T-helper 1 cell (primary cell): Measurements from ENCODE around the gene ZBTB21.
"Not testable (repeated sequence)": the region's sequence is repeated elsewhere in the genome, so short reads cannot be mapped to it uniquely, and the experiment has no call there.

Source experiments
- DNase-seq, 5 donors: peaks; one replicate each; pipeline ENCODE4 v3.0.0-alpha.2; 2012 to 2020

The ZBTB21 gene

GRCh38 chr21:42017022-42017421 lies 6.9 kb upstream of the ZBTB21 start:
- no peak for DNase-seq

GRCh38 chr21:42016364-42016985 lies 6.3 kb upstream of the ZBTB21 start:
- DNase-seq = no peak

GRCh38 chr21:42013931-42014330 lies 3.8 kb upstream of the ZBTB21 start:
- no peak for DNase-seq

GRCh38 chr21:42013376-42013775 lies 3.2 kb upstream of the ZBTB21 start:
- DNase-seq = no peak

- DNase-seq = no peak
These were observed 2.7 kb upstream of the ZBTB21 start for GRCh38 chr21:42012763-42013329.

GRCh38 chr21:42012344-42012743 lies 2.2 kb upstream of the ZBTB21 start:
- no peak for DNase-seq

GRCh38 chr21:42010507-42011495 lies 641 bp upstream of the ZBTB21 start:
- peak in 3 of 5 donors; percentile 10 to 37 (median 17) for DNase-seq

GRCh38 chr21:42009018-42009830 lies 936 bp downstream of the ZBTB21 start:
- peak in 4 of 5 donors; percentile 22 to 30 (median 26) for DNase-seq

GRCh38 chr21:42007356-42007940 lies 2.7 kb downstream of the ZBTB21 start:
- no peak for DNase-seq

GRCh38 chr21:42006765-42007164 lies 3.4 kb downstream of the ZBTB21 start:
- no peak for DNase-seq

- DNase-seq = no peak
These were observed 5.6 kb downstream of the ZBTB21 start for GRCh38 chr21:42004406-42005199.

GRCh38 chr21:42003051-42003461 lies 7.1 kb downstream of the ZBTB21 start:
- peak in 1 of 5 donors; percentile 18 for DNase-seq

- DNase-seq = peak in 3 of 5 donors; percentile 20 to 92 (median 34)
These were observed 7.7 kb downstream of the ZBTB21 start for GRCh38 chr21:42002421-42002958.

- DNase-seq = no peak
These were observed 8.4 kb downstream of the ZBTB21 start for GRCh38 chr21:42001781-42002180.

GRCh38 chr21:42000908-42001307 lies 9.3 kb downstream of the ZBTB21 start:
- DNase-seq = no peak

GRCh38 chr21:41997657-41998056 lies 12.5 kb downstream of the ZBTB21 start:
- DNase-seq = no peak

GRCh38 chr21:41995577-41995976 lies 14.6 kb downstream of the ZBTB21 start:
- no peak for DNase-seq

- DNase-seq = not testable (repeated sequence)
These were observed 15.5 kb downstream of the ZBTB21 start for GRCh38 chr21:41994613-41995012.

- no peak for DNase-seq
These were observed 16.4 kb downstream of the ZBTB21 start for GRCh38 chr21:41993744-41994143.

GRCh38 chr21:41992576-41992975 lies 17.6 kb downstream of the ZBTB21 start:
- no peak for DNase-seq

- no peak for DNase-seq
These were observed 18.5 kb downstream of the ZBTB21 start for GRCh38 chr21:41991659-41992058.
